Cardiac fibroblast (primary cell): ENCODE results near the gene CUEDC1.

Experiments
- DNase-seq, 2 donors: peaks; one replicate each; pipeline versions ENCODE4 v3.0.0 to v3.0.0-alpha.2; 2010; ENCODE audit warnings: low read depth in 2 of 2
- H3K4me3 ChIP-seq, 2 donors: replicated peaks in 1 of 2; 1 replicate in 1 of 2; 2 replicates in 1 of 2; pipeline ENCODE4 v1.5.1; 2011; ENCODE audit warnings: low read depth in 2 of 2, low read length in 2 of 2, mild to moderate bottlenecking in 2 of 2, moderate library complexity in 1 of 2
- CTCF ChIP-seq: IDR thresholded peaks from one replicate; pipeline ENCODE4 v1.5.1; 2011; ENCODE audit warnings: low read depth, mild to moderate bottlenecking, low read length, inconsistent platforms

Gene CUEDC1

GRCh38 chr17:57860414-57860999 is 94.7 kb downstream of the CUEDC1 start:
- TF ChIP-seq CTCF = no peak
- no peak for DNase-seq
- no peak overlapping the region for H3K4me3 ChIP-seq

GRCh38 chr17:57859601-57860413 is 95.4 kb downstream of the CUEDC1 start:
- no peak for TF ChIP-seq CTCF
- DNase-seq = no peak
- no peak overlapping the region for H3K4me3 ChIP-seq

- DNase-seq = no peak
- no peak for TF ChIP-seq CTCF
- no peak overlapping the region for H3K4me3 ChIP-seq
Observed at GRCh38 chr17:57858838-57859237, 96.4 kb downstream of the CUEDC1 start.

- H3K4me3 ChIP-seq = no peak overlapping the region
- DNase-seq = no peak
- no peak for TF ChIP-seq CTCF
Observed at GRCh38 chr17:57856792-57857620, 98.2 kb downstream of the CUEDC1 start.

GRCh38 chr17:57855391-57856035 is 99.7 kb downstream of the CUEDC1 start:
- DNase-seq = no peak
- no peak for TF ChIP-seq CTCF

GRCh38 chr17:57853695-57854094 is 101.5 kb downstream of the CUEDC1 start:
- no peak overlapping the region for H3K4me3 ChIP-seq
- TF ChIP-seq CTCF = no peak
- DNase-seq = no peak

More at GRCh38 chr17:57855391-57856035, 99.7 kb downstream of the CUEDC1 start:
- no peak overlapping the region for H3K4me3 ChIP-seq
